ENCODE data around the gene TXNL4A. TPM values are rescaled to one million over a fixed set of nuclear protein-coding genes. Genes with fewer than 3 reads are reported as not detected.

The TXNL4A gene
- total and polyA plus RNA-seq, 2 donors (not counting 1 experiment from before 2014, with no cell fraction given), result 38.9 to 67.8 TPM

DNA sequence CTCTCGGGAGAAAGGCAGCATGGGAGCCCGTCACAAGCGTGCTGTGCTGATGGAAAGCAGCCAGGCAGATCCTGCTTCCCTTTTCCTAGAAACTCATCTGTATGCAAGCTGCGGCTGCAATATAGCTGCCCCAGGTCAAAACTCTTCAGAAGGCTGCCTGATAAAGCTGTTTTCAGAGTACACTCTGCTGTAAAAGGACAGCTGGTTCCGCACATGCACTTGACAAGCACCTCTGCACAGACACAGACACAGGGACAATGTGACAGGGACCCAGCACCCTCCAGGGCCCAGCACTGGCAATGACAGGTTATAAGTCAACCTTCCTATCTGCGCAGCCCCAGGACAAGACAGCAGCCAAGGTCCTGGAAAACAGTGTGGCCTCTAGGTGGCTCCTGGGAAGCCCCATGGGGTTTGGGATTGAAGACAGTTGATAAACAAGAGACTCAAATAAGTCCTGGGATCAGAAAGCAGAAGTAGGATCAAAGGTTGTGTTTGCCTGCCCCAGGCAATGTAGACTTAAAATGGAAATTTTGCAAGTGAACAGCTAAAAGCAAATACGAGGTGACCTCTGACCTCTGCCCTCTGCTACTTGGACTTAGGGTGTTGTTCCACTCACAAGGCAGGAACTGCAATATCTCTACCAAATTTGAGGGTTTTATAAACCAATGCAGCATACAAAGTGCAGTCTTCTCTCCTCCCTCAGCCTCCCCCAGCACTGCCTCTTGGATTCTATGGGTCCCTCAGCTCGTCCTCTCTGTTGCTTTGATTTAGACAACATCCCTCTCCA lies 53.9 kb downstream of the TXNL4A start:
- POLR2A ChIA-PET, result no interaction called here
- no peaks in the 10 kb centered on the region for H3K27me3 Mint-ChIP-seq
- H3K9ac ChIP-seq (ENCODE audit: low read length), result no peak overlapping the region

DNA sequence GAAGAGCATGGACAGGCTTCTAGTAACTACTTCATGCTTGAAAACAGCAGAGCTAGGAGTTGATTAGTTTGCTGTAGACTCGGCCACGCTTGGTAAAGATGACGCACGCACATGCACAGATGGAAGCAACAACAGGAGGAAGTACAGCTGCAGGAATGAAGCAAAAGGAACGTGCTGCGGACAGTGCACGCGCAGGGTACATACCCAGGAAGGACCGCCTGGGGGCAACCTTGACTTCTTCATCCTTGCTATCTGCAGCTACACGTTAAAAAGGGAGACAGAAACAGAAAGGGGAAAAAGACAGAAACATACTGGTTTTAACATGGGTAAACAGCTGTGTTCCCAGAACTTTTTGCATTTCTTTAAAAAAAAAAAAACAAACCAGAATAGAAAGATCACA lies 54.6 kb downstream of the TXNL4A start:
- no peaks in the 10 kb centered on the region for H3K4me1 ChIP-seq (ENCODE audit: control insufficient read depth in 2 of 2, insufficient read depth in 2 of 2, low read length in 2 of 2)

More for the DNA sequence above, 53.9 kb downstream of the TXNL4A start:
- Histone ChIP-seq H3K4me3 (ENCODE audit: control extremely low read depth in 1 of 5, extremely low read depth in 1 of 5, insufficient read depth in 1 of 5, low read depth in 2 of 5, low read length in 4 of 5) (no peak overlapping the region), H3K4me2 (replicated peaks; ENCODE audit: low read depth, low read length, poor library complexity, severe bottlenecking) (no peak overlapping the region), H3K79me2 (ENCODE audit: control insufficient read depth, insufficient read depth, low read length) (peaks cover 95% of the 10 kb centered on the region), H4K20me1 (ENCODE audit: control insufficient read depth, insufficient read depth, low read length, poor library complexity, severe bottlenecking) (peaks cover 42% of the 10 kb centered on the region), H3K4me1 (ENCODE audit: control insufficient read depth in 2 of 2, insufficient read depth in 2 of 2, low read length in 2 of 2) (no peaks in the 10 kb centered on the region), H3K36me3 (replicated peaks in 1 of 2; ENCODE audit: control extremely low read depth in 1 of 2, control insufficient read depth in 1 of 2, extremely low read depth in 1 of 2, insufficient read depth in 2 of 2, low read length in 1 of 2) (peaks cover 4 to 42% of the 10 kb centered on the region in 2 experiments), H3K27me3 (replicated peaks in 1 of 4; ENCODE audit: control extremely low read depth in 1 of 4, control insufficient read depth in 3 of 4, insufficient read depth in 4 of 4, low read length in 3 of 4) (no peaks in the 10 kb centered on the region), H2AFZ (ENCODE audit: insufficient read depth, low read depth, low read length, poor library complexity, severe bottlenecking) (no peak overlapping the region), H3K27ac (ENCODE audit: low read length in 2 of 2) (no peak overlapping the region), H3K9me3 (ENCODE audit: control extremely low read depth in 1 of 3, control insufficient read depth in 2 of 3, insufficient read depth in 1 of 3, low read length in 2 of 3) (peaks cover 3 to 50% (median 44%) of the 10 kb centered on the region in 3 donors)
- TF ChIP-seq, protein P1, sequence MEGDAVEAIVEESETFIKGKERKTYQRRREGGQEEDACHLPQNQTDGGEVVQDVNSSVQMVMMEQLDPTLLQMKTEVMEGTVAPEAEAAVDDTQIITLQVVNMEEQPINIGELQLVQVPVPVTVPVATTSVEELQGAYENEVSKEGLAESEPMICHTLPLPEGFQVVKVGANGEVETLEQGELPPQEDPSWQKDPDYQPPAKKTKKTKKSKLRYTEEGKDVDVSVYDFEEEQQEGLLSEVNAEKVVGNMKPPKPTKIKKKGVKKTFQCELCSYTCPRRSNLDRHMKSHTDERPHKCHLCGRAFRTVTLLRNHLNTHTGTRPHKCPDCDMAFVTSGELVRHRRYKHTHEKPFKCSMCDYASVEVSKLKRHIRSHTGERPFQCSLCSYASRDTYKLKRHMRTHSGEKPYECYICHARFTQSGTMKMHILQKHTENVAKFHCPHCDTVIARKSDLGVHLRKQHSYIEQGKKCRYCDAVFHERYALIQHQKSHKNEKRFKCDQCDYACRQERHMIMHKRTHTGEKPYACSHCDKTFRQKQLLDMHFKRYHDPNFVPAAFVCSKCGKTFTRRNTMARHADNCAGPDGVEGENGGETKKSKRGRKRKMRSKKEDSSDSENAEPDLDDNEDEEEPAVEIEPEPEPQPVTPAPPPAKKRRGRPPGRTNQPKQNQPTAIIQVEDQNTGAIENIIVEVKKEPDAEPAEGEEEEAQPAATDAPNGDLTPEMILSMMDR (IDR thresholded peaks at IDR 0.05), result no peak
- TF ChIP-seq EZH2 (IDR thresholded peaks at IDR 0.05; ENCODE audit: borderline replicate concordance, insufficient read depth, low read depth, low read length, poor library complexity, severe bottlenecking), result no peak
- DNase-seq, result no peak
- Mint-ChIP-seq H3K4me3 (no peak overlapping the region), H3K27ac (no peak overlapping the region), H3K4me1 (peaks cover 2% of the 10 kb centered on the region), H3K9me3 (ENCODE audit: insufficient read depth) (peaks cover 23% of the 10 kb centered on the region)
- intact Hi-C loops (cut with micrococcal nuclease), result no loop called here
- 92% methylated on average over 7 of the region's 8 CpGs for WGBS (ENCODE audit: insufficient coverage)
- no peak for ATAC-seq (ENCODE audit: low read depth)
- CTCF ChIA-PET, result interaction anchor here (0.6 kb wide), 1 partner anchor 193 kb away, joined by 3 read pairs; no protein-coding TSS in a partner anchor

More for the DNA sequence above, 54.6 kb downstream of the TXNL4A start:
- H3K9ac ChIP-seq (ENCODE audit: low read length), result no peak overlapping the region
- TF ChIP-seq, protein P1 (IDR thresholded peaks at IDR 0.05), result no peak
- no peak overlapping the region for H3K27ac Mint-ChIP-seq
- H3K9me3 ChIP-seq (ENCODE audit: control extremely low read depth in 1 of 3, control insufficient read depth in 2 of 3, insufficient read depth in 1 of 3, low read length in 2 of 3), result peaks cover 3 to 57% (median 50%) of the 10 kb centered on the region in 3 donors
- no peaks in the 10 kb centered on the region for H3K27me3 Mint-ChIP-seq
- H3K4me3 Mint-ChIP-seq, result no peak overlapping the region
- DNase-seq, result no peak
- no peak overlapping the region for H3K4me3 ChIP-seq (ENCODE audit: control extremely low read depth in 1 of 5, extremely low read depth in 1 of 5, insufficient read depth in 1 of 5, low read depth in 2 of 5, low read length in 4 of 5)
- 95% methylated on average over 10 of the region's 10 CpGs for WGBS (ENCODE audit: insufficient coverage)
- no peak overlapping the region for H3K4me2 ChIP-seq (replicated peaks; ENCODE audit: low read depth, low read length, poor library complexity, severe bottlenecking)
- no peak overlapping the region for H3K27ac ChIP-seq (ENCODE audit: low read length in 2 of 2)
- CTCF ChIA-PET, result interaction anchor here (0.6 kb wide), 1 partner anchor 192 kb away, joined by 3 read pairs; no protein-coding TSS in a partner anchor
- H2AFZ ChIP-seq (ENCODE audit: insufficient read depth, low read depth, low read length, poor library complexity, severe bottlenecking), result no peak overlapping the region
- H3K27me3 ChIP-seq (replicated peaks in 1 of 4; ENCODE audit: control extremely low read depth in 1 of 4, control insufficient read depth in 3 of 4, insufficient read depth in 4 of 4, low read length in 3 of 4), result no peaks in the 10 kb centered on the region
- H3K36me3 ChIP-seq (replicated peaks in 1 of 2; ENCODE audit: control extremely low read depth in 1 of 2, control insufficient read depth in 1 of 2, extremely low read depth in 1 of 2, insufficient read depth in 2 of 2, low read length in 1 of 2), result peaks cover 4 to 48% of the 10 kb centered on the region in 2 experiments
- ATAC-seq (ENCODE audit: low read depth), result no peak
- H4K20me1 ChIP-seq (ENCODE audit: control insufficient read depth, insufficient read depth, low read length, poor library complexity, severe bottlenecking), result peaks cover 47% of the 10 kb centered on the region
- H3K79me2 ChIP-seq (ENCODE audit: control insufficient read depth, insufficient read depth, low read length), result peaks cover 95% of the 10 kb centered on the region
- intact Hi-C loops (cut with micrococcal nuclease), result no loop called here
- H3K4me1 Mint-ChIP-seq, result peaks cover 2% of the 10 kb centered on the region
- POLR2A ChIA-PET, result no interaction called here
- H3K9me3 Mint-ChIP-seq (ENCODE audit: insufficient read depth), result peaks cover 28% of the 10 kb centered on the region

All from B cell (primary cell).